CMK (cell line): Measurements from ENCODE around the gene SLC22A4.

Experiments
- DNase-seq: peaks from one replicate; pipeline ENCODE4 v3.0.0-alpha.2; 2010; ENCODE audit warnings: low read depth

The SLC22A4 gene

DNA sequence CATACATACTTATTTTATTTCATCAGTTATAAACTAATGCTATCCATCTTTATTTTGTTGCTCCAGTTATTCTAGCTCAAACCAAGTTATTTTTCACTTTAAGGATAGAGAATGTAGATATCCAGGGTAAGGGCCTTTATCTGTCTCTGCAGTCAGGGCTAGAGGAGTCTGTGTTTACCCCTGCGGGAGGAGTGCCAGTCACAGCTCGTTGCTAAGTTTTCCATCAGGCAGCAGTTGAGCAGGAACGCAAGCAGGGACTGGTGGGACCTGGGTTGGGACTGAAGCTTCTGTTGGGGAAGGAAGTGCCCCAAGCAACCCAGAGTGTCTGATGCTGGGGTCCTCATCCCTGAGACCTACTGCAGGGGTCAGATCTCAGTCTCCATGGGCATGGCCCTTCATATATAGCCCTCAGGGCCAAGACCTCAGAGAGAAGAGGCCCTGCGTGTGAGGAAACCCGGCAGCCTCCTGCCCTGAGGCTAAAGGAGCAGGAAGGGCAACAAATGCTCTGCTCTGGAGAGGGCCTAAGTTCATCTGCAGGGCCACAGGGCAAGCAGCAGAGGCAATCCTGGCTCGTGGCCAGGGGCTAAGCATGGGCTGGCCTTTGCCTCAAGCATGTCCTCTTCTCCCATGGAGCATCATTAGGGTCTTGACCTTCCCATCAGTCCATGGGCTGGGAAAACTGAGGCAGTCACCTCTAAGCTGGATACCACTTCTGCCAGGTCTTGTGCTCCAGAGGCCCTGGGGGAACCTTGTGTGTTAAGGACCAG is 6.6 kb downstream of the SLC22A4 start:
- DNase-seq = no peak

DNA sequence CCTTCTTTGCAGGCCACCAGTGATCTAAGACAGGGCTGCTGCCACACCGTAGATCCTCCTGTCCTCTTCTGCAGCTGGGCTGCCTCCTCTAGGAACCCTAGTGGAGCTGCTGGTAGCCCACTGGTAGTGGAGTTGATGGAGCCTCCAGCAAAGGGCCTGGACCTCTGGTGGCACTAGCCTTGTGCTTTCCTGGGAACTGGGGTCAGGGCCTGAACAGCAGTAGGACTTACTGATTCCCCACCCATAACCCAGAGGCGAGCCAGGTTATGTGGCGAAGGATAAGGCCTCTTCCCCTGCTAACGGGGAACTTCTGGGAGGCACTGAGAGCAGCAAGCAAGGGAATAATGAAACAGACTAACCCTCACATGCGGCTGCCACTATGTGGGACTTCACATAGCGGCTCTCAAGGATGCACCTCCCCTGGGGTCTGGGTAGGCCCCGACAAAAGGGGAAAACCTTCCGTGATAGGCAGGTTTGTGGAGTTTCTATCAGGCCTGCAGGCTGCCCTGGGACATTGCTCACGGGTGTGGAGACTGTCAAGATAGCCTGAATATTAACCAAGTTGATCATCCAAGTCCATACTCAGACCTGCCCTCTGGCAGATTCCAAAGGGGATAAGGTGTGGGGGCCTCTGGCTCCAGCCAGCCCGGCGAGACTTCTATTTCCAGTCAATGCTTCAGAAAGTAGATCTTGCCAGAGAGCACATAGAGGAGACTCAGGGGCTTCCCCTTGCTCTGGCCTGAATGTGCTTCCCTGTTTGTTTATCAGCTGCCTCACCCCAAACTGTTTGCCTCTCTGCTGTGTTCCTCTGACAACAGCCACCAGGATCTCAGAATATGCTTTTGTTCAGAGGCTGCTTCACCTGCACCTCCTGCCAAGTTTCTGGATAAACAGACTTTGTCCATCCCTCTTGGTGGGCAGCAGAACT is 7.4 kb downstream of the SLC22A4 start:
- DNase-seq = no peak

DNA sequence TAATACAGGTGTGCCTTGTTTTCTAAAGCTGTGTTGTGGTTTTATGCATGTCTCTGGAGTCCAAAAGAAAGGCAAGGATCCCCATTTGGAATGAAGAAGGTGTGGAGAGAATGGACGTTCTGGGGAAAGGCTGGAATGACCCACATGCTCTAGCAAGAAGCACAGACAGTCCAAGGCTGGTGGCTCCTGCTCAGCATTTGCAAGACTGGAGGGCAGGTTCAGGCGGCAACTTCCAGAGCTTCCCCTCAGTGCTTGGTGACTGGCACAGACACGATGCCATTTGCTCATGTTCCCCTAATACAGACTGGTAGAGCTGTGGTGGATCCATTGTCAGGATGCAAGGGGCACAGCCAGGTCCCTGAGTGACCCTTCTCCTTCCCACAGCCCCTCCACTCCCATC is 8.2 kb downstream of the SLC22A4 start:
- no peak for DNase-seq

DNA sequence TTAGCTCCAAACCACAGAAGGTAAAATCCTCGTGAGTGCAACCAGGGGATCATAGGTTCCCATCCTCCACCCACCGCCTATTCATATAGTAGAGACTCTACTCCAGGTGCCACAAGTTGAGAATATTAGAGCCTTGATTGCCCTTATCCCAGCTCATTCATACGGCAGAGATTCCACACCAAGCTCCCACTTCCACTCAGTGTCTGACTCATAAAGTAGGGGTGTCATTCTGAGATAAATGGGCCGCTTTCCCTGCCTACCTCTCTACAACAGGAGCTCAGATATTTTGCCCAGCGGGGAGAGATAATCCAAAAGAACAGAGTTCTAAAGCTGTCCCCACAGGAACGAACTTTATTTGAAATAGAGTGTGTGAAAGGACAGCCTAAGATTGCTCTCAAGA is 9.4 kb downstream of the SLC22A4 start:
- no peak for DNase-seq

GRCh38 chr5:132305420-132305819 is 11.2 kb downstream of the SLC22A4 start:
- DNase-seq = no peak

GRCh38 chr5:132308701-132309100 is 14.5 kb downstream of the SLC22A4 start:
- DNase-seq = no peak

- no peak for DNase-seq
These were observed 15.5 kb downstream of the SLC22A4 start for GRCh38 chr5:132309679-132310078.

GRCh38 chr5:132310141-132310834 is 16.1 kb downstream of the SLC22A4 start:
- DNase-seq = no peak

DNA sequence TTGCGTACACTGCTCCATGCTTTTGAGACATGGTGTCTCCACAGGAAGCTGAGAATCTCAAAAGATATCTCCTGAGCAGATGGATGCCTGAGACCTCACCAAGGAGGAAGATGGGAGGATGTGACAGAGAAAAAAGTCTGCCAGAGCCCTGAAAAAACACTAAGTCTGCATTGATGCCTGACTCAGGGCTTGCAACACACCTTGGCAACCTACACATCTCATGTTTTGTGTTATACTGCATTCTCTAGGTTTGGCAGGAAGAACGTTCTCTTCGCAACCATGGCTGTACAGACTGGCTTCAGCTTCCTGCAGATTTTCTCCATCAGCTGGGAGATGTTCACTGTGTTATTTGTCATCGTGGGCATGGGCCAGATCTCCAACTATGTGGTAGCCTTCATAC is 19.2 kb downstream of the SLC22A4 start:
- DNase-seq = no peak

GRCh38 chr5:132313961-132314432 is 19.8 kb downstream of the SLC22A4 start:
- peak; percentile 65 for DNase-seq

- peak; percentile 32 for DNase-seq
These were observed 21.4 kb downstream of the SLC22A4 start for GRCh38 chr5:132315529-132316067.

- no peak for DNase-seq
These were observed 25.8 kb downstream of the SLC22A4 start for GRCh38 chr5:132319975-132320374.

GRCh38 chr5:132321109-132321721 is 27.0 kb downstream of the SLC22A4 start:
- no peak for DNase-seq

GRCh38 chr5:132322266-132322665 is 28.1 kb downstream of the SLC22A4 start:
- no peak for DNase-seq

DNA sequence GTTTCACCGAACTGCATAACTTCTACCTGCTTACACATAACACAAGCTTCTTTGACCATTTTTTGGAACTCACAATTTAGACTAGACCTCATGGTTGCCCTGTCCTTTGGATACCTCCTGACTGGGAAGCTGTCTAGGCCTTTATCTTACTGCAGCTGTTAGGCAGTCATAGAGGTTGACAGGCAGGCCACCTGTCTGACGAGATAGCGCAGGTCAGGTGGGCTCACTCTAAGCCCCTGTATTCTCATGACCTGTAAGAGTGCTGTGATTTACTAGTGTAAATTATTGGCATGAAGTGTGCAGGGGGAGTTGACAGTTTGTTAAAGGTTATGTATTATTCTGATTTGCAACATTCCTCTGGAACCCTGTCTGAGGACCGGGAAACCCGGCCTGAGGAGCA is 29.0 kb downstream of the SLC22A4 start:
- no peak for DNase-seq

GRCh38 chr5:132325691-132326090 is 31.5 kb downstream of the SLC22A4 start:
- no peak for DNase-seq

DNA sequence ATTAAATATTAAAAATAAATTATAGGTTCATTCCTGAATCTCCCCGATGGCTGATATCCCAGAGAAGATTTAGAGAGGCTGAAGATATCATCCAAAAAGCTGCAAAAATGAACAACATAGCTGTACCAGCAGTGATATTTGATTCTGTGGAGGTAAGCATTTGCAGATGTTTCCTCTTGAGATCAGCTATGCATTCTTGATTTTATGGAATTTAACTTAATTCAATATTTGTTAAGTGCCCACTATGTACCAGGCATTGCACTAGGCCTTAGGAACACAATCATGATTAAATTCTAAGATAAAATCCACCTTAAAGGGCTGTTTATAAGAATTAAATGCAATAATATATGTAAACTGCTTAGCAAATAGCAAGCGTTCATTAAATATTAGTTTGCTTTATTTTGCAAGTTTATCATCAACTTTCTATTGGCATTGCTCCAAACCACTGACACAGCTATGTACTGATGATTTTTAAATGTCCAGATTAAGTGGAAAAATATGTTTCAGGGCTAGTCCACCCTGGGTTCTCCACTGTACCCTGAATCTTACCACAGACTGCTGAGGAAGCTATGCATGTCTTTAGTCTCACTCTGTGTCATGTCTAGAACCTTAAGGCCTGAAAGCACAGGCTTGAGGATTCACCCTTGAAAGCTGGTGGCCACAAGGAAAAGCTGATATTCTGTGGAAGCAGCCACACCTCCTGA is 33.2 kb downstream of the SLC22A4 start:
- DNase-seq = no peak

GRCh38 chr5:132334812-132335211 is 40.6 kb downstream of the SLC22A4 start:
- no peak for DNase-seq

DNA sequence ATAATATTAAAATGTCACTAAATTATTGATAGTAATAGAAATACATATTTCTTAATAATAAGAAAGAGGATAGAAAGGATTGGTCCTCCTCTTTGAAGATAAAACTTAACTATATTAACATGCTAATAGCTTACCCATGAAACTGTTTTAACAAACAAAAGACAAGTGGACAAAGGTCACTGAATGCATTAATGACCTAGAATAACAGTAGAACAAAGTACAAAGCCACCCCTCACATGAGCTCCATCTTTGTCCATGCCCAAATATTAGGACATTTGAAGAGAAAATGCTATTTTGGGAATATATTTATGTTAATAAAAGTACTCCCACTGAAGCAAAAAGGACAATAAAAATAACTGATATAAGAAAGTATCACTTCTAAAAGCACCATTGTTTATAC is 41.2 kb downstream of the SLC22A4 start:
- no peak for DNase-seq

GRCh38 chr5:132339502-132339901 is 45.3 kb downstream of the SLC22A4 start:
- no peak for DNase-seq
